OCI-LY7 (cell line): ENCODE results near the gene ANKRD44.

Source experiments
- EZH2phosphoT487 ChIP-seq: fragments of 200-600 bp; sonication (generic); IDR thresholded peaks from 2 replicates; pipeline ENCODE4 v1.6.1; 2018; ENCODE audit warnings: low read depth, borderline replicate concordance, mild to moderate bottlenecking, mixed run types, antibody characterized with exemption, low read length, moderate library complexity, mixed read lengths
- TF ChIP-seq, protein P1 (sequence below): fragments of 200-600 bp; sonication (generic); conservative IDR thresholded peaks from 2 replicates; pipeline ENCODE4 v1.5.1; 2014; ENCODE audit warnings: mild to moderate bottlenecking, antibody characterized with exemption, low read length, moderate library complexity, mixed read lengths

DNA sequence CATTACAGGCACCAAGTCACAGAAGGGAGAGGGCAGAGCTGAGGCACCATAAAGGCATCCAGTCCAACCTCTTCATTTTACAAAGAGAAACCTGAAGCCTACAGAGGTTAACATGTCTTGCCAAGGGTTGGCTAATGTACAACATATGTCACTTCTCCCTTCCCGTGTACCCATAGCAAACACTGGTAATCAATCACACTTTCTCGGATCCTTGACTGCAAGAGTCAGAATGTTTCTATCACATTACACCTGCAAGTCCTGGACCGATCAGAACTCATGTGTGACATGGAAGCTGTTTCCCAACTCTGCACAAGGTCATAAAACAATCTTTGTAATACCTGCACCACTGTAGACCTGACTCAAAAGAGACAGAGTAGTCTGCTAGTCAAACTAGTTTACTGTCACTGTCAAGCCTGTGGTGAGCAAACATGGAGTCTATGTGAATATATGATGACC lies 6.0 kb downstream of the ANKRD44 start:
- TF ChIP-seq, protein P1, sequence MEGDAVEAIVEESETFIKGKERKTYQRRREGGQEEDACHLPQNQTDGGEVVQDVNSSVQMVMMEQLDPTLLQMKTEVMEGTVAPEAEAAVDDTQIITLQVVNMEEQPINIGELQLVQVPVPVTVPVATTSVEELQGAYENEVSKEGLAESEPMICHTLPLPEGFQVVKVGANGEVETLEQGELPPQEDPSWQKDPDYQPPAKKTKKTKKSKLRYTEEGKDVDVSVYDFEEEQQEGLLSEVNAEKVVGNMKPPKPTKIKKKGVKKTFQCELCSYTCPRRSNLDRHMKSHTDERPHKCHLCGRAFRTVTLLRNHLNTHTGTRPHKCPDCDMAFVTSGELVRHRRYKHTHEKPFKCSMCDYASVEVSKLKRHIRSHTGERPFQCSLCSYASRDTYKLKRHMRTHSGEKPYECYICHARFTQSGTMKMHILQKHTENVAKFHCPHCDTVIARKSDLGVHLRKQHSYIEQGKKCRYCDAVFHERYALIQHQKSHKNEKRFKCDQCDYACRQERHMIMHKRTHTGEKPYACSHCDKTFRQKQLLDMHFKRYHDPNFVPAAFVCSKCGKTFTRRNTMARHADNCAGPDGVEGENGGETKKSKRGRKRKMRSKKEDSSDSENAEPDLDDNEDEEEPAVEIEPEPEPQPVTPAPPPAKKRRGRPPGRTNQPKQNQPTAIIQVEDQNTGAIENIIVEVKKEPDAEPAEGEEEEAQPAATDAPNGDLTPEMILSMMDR = no peak
- no peak for TF ChIP-seq EZH2phosphoT487
